Osteocyte (in vitro differentiated cells): ENCODE results near the gene FNDC3B. TPM values are rescaled to one million over a fixed set of nuclear protein-coding genes. Genes with fewer than 3 reads are reported as not detected.

Experiments
- DNase-seq: peaks from one replicate; pipeline ENCODE4 v3.0.0; 2021; ENCODE audit warnings: mixed read lengths; ENCODE audit not compliant: unreplicated experiment; ENCODE audit errors: extremely low spot score
- H3K27ac Mint-ChIP-seq: one replicate; pipeline ENCODE4 v1.8.0; 2021; ENCODE audit warnings: mild to moderate bottlenecking, mixed read lengths; ENCODE audit not compliant: unreplicated experiment
- H3K27me3 Mint-ChIP-seq: one replicate; pipeline ENCODE4 v1.8.0; 2021; ENCODE audit warnings: mixed read lengths; ENCODE audit not compliant: unreplicated experiment
- H3K36me3 Mint-ChIP-seq: one replicate; pipeline ENCODE4 v1.8.0; 2021; ENCODE audit warnings: mixed read lengths; ENCODE audit not compliant: unreplicated experiment
- H3K4me1 Mint-ChIP-seq: one replicate; pipeline ENCODE4 v1.8.0; 2021; ENCODE audit warnings: mixed read lengths; ENCODE audit not compliant: unreplicated experiment
- H3K4me3 Mint-ChIP-seq: one replicate; pipeline ENCODE4 v1.8.0; 2021; ENCODE audit warnings: mild to moderate bottlenecking, moderate library complexity, mixed read lengths; ENCODE audit not compliant: unreplicated experiment
- H3K9me3 Mint-ChIP-seq: one replicate; pipeline ENCODE4 v1.8.0; 2021; ENCODE audit warnings: mixed read lengths; ENCODE audit not compliant: unreplicated experiment
- total RNA-seq: library from RNA; stranded (reverse); gene quantifications from 2 replicates; pipeline ENCODE4 v1.2.1, GENCODE V29; 2021
- TF ChIP-seq, protein P1 (sequence below): fragments of 200-600 bp; sonication (generic); IDR thresholded peaks from 2 replicates; pipeline ENCODE4 v1.5.0; 2021; ENCODE audit warnings: antibody characterized with exemption, mild to moderate bottlenecking, moderate library complexity

Gene FNDC3B
- total RNA-seq, 1 donor from 2014 or later, result 240 TPM

- peak overlapping the region; percentile 95 for H3K27ac Mint-ChIP-seq
- no peaks in the 10 kb centered on the region for H3K27me3 Mint-ChIP-seq
- no peak for DNase-seq
- peaks cover 31% of the 10 kb centered on the region for H3K36me3 Mint-ChIP-seq
- no peak overlapping the region for H3K4me3 Mint-ChIP-seq
- peaks cover 76% of the 10 kb centered on the region for H3K4me1 Mint-ChIP-seq
- TF ChIP-seq, protein P1, sequence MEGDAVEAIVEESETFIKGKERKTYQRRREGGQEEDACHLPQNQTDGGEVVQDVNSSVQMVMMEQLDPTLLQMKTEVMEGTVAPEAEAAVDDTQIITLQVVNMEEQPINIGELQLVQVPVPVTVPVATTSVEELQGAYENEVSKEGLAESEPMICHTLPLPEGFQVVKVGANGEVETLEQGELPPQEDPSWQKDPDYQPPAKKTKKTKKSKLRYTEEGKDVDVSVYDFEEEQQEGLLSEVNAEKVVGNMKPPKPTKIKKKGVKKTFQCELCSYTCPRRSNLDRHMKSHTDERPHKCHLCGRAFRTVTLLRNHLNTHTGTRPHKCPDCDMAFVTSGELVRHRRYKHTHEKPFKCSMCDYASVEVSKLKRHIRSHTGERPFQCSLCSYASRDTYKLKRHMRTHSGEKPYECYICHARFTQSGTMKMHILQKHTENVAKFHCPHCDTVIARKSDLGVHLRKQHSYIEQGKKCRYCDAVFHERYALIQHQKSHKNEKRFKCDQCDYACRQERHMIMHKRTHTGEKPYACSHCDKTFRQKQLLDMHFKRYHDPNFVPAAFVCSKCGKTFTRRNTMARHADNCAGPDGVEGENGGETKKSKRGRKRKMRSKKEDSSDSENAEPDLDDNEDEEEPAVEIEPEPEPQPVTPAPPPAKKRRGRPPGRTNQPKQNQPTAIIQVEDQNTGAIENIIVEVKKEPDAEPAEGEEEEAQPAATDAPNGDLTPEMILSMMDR, result no peak
- no peaks in the 10 kb centered on the region for H3K9me3 Mint-ChIP-seq
These were observed 42.9 kb downstream of the FNDC3B start for GRCh38 chr3:172082269-172082668.

DNA sequence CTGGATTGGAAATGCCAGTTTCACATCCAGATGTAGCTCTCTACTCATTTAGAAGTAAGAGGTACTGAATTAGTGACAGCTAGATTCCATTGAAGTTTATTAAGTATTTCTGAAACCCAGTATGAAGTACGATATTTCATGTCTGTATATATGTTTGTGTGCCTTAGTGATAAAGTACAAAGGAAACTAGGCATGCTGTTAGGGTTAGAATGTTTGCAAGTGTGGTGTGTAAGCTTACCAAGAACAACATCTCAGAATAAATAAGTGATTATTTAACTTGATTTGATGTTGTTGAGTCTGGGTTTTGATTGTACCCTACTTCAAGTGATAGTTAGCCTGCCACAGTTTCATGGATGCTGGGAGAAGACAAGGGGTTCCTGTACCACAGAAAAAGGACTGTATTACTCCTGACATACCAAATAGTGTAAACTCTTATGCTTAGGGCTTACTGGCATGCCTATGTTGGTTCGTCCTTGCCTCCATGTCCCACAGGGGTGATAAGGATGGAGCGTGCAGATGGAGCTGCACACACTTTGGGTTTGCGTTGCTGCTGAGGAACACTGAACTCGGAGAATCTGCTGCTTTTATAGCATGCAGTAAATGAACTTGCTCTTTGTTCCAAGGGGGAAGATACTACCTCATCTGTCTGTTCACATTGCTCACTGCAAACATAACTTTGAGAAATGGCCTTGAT is 43.6 kb downstream of the FNDC3B start:
- DNase-seq, result no peak
- Mint-ChIP-seq H3K27me3 (no peaks in the 10 kb centered on the region), H3K36me3 (peaks cover 31% of the 10 kb centered on the region), H3K9me3 (no peaks in the 10 kb centered on the region), H3K4me1 (peaks cover 82% of the 10 kb centered on the region), H3K27ac (peak overlapping the region; percentile 95), H3K4me3 (no peak overlapping the region)
- TF ChIP-seq, protein P1, result no peak

- H3K9me3 Mint-ChIP-seq, result no peaks in the 10 kb centered on the region
- peak overlapping the region; percentile 95 for H3K27ac Mint-ChIP-seq
- TF ChIP-seq, protein P1, result no peak
- H3K4me1 Mint-ChIP-seq, result peaks cover 84% of the 10 kb centered on the region
- H3K27me3 Mint-ChIP-seq, result no peaks in the 10 kb centered on the region
- H3K36me3 Mint-ChIP-seq, result peaks cover 25% of the 10 kb centered on the region
- DNase-seq, result no peak
- no peak overlapping the region for H3K4me3 Mint-ChIP-seq
These were observed 44.6 kb downstream of the FNDC3B start for GRCh38 chr3:172083995-172084409.

DNA sequence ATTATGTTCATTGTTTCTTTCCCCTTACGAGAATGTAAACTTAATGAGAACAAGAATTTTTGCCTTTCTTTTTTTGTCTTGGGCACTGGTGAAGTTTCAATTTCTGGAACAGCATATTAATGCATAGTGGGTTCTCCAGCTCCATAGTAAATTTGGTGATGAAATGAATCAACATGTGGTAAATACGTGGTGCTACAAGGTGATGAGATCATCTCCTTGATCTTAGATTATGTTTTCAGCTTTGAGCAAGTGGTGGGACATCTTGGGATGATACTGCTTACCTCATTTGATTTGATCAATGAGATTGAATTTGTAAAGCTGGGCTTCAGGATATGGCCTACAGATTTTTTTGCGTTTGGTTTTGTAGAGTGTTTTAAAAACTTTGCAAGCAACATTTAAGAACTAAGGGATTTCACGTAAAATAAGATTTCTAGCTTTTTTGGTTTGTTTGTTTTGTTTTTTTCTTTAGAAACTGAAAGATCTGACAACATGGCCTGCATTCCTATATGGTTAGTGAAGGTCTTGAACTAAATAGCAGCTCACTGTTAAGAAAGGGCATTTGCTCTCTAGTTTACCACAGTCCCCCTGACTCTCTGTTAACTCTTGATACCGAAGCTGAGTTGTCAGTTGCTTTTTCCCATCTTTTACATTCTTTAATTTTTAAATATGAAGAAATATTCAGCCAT is 45.6 kb downstream of the FNDC3B start:
- TF ChIP-seq, protein P1, result no peak
- no peaks in the 10 kb centered on the region for H3K9me3 Mint-ChIP-seq

DNA sequence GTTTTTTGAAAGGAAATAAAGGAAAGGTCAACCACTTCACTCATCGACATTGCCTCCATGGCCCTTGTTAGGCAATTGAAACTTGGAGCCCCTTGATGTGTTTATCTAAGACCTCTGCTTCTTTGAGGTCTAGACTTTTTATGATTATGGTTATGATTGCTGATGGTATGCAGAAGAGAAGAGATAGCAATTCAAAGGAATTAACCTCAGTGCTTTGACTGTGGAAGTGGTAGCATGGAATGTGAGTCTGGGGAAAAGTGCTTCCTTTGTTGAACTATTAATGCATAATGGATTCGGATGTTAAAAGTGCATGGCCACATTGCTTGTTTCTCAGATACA is 46.1 kb downstream of the FNDC3B start:
- H3K36me3 Mint-ChIP-seq, result peaks cover 25% of the 10 kb centered on the region
- H3K9me3 Mint-ChIP-seq, result no peaks in the 10 kb centered on the region
- DNase-seq, result no peak
- peak overlapping the region; percentile 59 for H3K27ac Mint-ChIP-seq
- TF ChIP-seq, protein P1, result no peak
- peaks cover 87% of the 10 kb centered on the region for H3K4me1 Mint-ChIP-seq
- no peaks in the 10 kb centered on the region for H3K27me3 Mint-ChIP-seq
- H3K4me3 Mint-ChIP-seq, result no peak overlapping the region

More for the DNA sequence above, 45.6 kb downstream of the FNDC3B start:
- H3K36me3 Mint-ChIP-seq, result peaks cover 24% of the 10 kb centered on the region
- H3K4me1 Mint-ChIP-seq, result peaks cover 84% of the 10 kb centered on the region
- H3K27me3 Mint-ChIP-seq, result no peaks in the 10 kb centered on the region
- H3K27ac Mint-ChIP-seq, result peak overlapping the region; percentile 59
- H3K4me3 Mint-ChIP-seq, result no peak overlapping the region
- no peak for DNase-seq
